IgD-negative memory B cell (primary cell): Measurements from ENCODE around the gene ZNF469. TPM values are rescaled to one million over a fixed set of nuclear protein-coding genes. Genes with fewer than 3 reads are reported as not detected.

Experiments used
- H3K27ac Mint-ChIP-seq, 3 donors: one replicate each; pipeline ENCODE4 v1.8.0; 2020 to 2022; ENCODE audit warnings: mild to moderate bottlenecking in 3 of 3, mixed read lengths in 3 of 3, moderate library complexity in 1 of 3
- H3K27me3 Mint-ChIP-seq: one replicate; pipeline ENCODE4 v1.8.0; 2021; ENCODE audit warnings: mixed read lengths
- H3K36me3 Mint-ChIP-seq: one replicate; pipeline ENCODE4 v1.8.0; 2020; ENCODE audit warnings: mild to moderate bottlenecking, mixed read lengths
- H3K4me1 Mint-ChIP-seq, 3 donors: one replicate each; pipeline ENCODE4 v1.8.0; 2020 to 2022; ENCODE audit warnings: mixed read lengths in 3 of 3, mild to moderate bottlenecking in 1 of 3
- H3K4me3 Mint-ChIP-seq, 4 donors: one replicate each; pipeline ENCODE4 v1.8.0; 2020 to 2022; ENCODE audit warnings: mild to moderate bottlenecking in 4 of 4, mixed read lengths in 4 of 4, moderate library complexity in 3 of 4
- H3K9me3 Mint-ChIP-seq, 3 donors: one replicate each; pipeline ENCODE4 v1.8.0; 2020 to 2021; ENCODE audit warnings: mixed read lengths in 3 of 3, mild to moderate bottlenecking in 1 of 3
- polyA plus RNA-seq: library from polyadenylated mRNA; unstranded; fragments of 300-500 nt; fragmentation: Illumina TruSeq; gene quantifications from one replicate; pipeline ENCODE4 v1.2.3, GENCODE V29; 2021

Gene ZNF469
- 0.26 TPM for polyA plus RNA-seq

GRCh38 chr16:88382491-88383400 is at the start of gene ZNF469:
Gene ZNF469, plus strand, starts transcription at chr16:88382959. Its CDS starts 44,512 bp downstream, at chr16:88427471.
- Mint-ChIP-seq H3K9me3 (no peaks in the 10 kb centered on the region), H3K4me3 (peak within 1 kb of the TSS in 2 of 4 donors; percentile 70 to 89), H3K27ac (no peak within 1 kb of the TSS), H3K36me3 (no peaks in the 10 kb centered on the region), H3K27me3 (peaks cover 34% of the 10 kb centered on the region), H3K4me1 (peaks cover 0 to 11% (median 3%) of the 10 kb centered on the region in 3 donors)

DNA sequence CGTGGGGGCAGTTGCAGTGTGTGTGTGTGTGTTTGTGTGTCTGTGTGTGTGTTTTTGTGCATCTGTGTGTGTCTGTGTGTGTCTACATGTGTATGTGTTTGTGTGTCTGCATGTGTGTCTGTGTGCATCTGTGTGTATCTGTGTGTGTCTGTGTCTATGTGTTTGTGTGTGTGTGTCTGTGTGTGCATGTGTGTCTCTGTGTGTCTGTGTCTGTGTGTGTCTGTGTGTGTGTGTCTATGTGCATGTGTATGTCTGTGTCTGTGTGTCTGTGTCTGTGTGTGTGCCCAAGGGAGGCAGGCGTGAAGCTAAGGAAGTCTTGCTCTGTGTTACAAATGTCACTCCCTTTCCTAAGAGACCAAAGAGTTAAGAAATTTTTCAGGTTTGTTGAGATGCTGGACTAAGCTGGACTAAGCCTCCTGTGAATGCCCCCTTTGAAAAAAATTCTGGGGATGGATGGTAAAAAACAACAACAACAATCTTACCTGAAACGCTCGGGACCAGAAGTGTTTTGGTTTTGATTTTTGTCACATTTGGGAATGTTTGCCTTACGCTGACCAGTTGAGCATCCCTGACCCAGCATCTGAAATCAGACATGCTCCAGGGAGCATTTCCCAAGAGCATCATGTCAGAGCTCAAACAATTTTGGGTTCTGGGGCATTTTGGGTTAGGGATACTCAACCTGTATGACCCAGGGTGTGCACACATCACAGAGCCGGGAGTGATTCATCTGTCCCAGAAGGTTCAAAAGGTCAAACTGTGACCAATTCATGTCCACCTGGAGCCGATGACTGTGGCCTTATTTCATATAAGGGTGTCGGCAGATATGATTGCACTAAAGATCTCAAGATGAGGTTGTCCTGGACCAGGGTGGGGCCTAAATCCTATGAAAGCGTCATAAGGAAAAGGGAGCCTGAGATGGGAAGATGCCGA is 48.6 kb upstream of the ZNF469 start:
- Mint-ChIP-seq H3K27ac (no peak overlapping the region), H3K9me3 (peaks cover 0 to 2% (median 0%) of the 10 kb centered on the region in 3 donors), H3K4me1 (no peaks in the 10 kb centered on the region), H3K4me3 (peak overlapping the region in 1 of 4 donors; percentile 36), H3K36me3 (no peaks in the 10 kb centered on the region), H3K27me3 (peaks cover 6% of the 10 kb centered on the region)

- peak overlapping the region in 1 of 3 donors; percentile 65 for H3K27ac Mint-ChIP-seq
- peaks cover 6% of the 10 kb centered on the region for H3K27me3 Mint-ChIP-seq
- H3K9me3 Mint-ChIP-seq: peaks cover 0 to 2% (median 0%) of the 10 kb centered on the region in 3 donors
- peak overlapping the region in 1 of 4 donors; percentile 36 for H3K4me3 Mint-ChIP-seq
- H3K4me1 Mint-ChIP-seq: no peaks in the 10 kb centered on the region
- H3K36me3 Mint-ChIP-seq: no peaks in the 10 kb centered on the region
Measured at GRCh38 chr16:88334778-88335720, 47.7 kb upstream of the ZNF469 start.

DNA sequence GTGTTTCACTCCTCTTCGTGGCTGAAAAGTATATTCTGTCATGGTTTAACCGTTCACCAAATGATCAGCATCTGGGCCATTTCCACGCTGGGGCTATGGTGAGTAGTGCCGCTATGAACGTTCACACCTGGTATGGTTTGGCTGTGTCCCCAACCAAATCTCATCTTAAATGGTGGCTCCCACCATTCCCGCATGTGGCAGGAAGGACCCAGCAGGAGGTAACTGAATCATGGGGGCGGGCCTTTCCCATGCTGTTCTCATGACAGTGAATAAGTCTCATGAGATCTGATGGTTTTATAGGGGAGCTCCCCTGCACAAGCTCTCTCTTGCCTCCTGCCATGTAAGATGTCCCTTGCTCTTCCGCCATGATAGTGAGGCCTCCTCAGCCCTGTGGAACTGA is 45.7 kb upstream of the ZNF469 start:
- peaks cover 0 to 2% (median 0%) of the 10 kb centered on the region in 3 donors for H3K9me3 Mint-ChIP-seq
- H3K4me1 Mint-ChIP-seq: no peaks in the 10 kb centered on the region
- H3K27me3 Mint-ChIP-seq: peaks cover 6% of the 10 kb centered on the region

GRCh38 chr16:88337538-88337937 is 45.2 kb upstream of the ZNF469 start:
- Mint-ChIP-seq H3K9me3 (peaks cover 0 to 2% (median 0%) of the 10 kb centered on the region in 3 donors), H3K36me3 (no peaks in the 10 kb centered on the region), H3K4me1 (no peaks in the 10 kb centered on the region), H3K27ac (no peak overlapping the region), H3K27me3 (peaks cover 6% of the 10 kb centered on the region), H3K4me3 (no peak overlapping the region)

More for the DNA sequence above, 45.7 kb upstream of the ZNF469 start:
- Mint-ChIP-seq H3K27ac (no peak overlapping the region), H3K36me3 (no peaks in the 10 kb centered on the region), H3K4me3 (no peak overlapping the region)

DNA sequence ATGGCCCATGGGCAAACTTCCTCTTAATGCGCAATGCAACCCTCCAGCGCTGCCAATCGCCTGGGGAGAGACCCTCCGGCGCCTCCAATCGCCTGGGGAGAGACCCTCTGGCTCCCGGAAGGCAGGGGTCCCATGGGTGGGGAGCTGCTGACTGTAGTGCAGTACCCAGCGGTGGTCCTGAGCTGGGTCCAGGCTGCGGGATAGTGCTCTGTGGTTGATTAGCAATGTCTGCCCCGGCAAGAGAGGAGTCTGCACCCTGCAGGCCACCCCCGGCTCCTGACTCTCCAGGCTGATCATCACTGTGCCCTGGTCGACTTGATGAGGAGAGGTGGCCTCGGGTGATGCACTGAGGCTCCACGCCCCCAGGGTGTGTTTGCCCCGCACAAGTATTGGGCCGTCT is 44.6 kb upstream of the ZNF469 start:
- peaks cover 0 to 2% (median 0%) of the 10 kb centered on the region in 3 donors for H3K9me3 Mint-ChIP-seq
- H3K27ac Mint-ChIP-seq: no peak overlapping the region
- H3K36me3 Mint-ChIP-seq: no peaks in the 10 kb centered on the region
- no peak overlapping the region for H3K4me3 Mint-ChIP-seq
- peaks cover 6% of the 10 kb centered on the region for H3K27me3 Mint-ChIP-seq
- H3K4me1 Mint-ChIP-seq: no peaks in the 10 kb centered on the region

DNA sequence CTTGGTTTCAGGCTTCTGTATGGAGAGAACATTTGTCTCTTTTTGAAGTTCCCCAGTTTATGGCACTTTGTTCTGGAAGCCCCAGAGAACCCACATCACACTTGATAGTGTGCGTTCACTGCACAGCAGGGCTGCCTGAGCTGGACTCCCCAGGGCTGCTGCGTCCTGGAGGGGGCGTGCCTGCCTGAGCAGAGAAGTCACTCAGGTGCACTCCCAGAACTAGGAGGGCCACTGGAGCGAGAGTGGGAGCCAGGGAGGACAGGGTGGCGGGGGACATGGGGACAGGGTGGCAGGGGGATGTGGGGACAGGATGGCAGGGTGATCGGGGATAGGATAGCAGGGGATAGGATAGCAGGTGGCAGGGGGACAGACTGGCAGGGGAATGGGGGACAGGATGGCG is 43.9 kb upstream of the ZNF469 start:
- Mint-ChIP-seq H3K4me1 (no peaks in the 10 kb centered on the region), H3K9me3 (peaks cover 0 to 2% (median 0%) of the 10 kb centered on the region in 3 donors), H3K27ac (no peak overlapping the region), H3K36me3 (no peaks in the 10 kb centered on the region), H3K27me3 (peaks cover 5% of the 10 kb centered on the region), H3K4me3 (no peak overlapping the region)

DNA sequence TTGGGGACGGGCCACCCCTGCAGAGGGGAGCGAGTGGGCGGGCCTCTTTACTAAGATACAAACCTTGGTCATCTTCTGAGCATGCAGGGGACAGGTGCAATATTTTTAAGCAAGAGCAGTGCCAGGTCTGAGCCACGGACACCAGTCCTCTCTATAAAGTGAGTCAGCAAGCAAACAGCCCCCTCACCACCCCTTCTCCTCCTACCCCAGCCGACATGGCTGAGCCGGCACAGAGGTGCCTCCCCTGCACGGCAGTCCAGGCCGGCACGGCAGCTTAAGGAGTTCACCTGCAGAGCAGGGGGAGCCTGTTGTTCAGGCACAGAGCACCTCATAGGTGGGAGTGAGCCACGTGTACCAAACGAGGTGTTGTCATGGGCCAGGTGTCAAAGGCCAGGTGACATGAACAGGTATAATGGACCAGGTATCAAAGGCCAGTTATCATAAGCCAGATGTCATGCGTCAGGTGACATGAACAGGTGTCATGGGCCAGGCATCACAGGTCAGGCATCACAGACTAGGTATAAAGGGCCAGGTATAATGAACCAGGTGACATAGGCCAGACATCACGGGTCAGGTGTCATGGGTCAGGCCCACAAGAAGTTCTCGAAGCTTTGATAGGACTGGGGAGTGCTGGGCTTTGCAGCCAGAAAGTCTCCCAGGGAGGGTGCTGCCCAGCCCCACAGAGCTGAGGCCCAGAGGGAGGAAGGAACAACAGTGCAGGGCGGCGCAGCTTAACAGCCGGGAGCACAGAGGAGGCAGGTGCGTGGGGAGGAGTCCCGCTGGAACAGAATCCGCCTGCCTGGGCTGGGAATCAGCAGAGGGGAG is 42.6 kb upstream of the ZNF469 start:
- Mint-ChIP-seq H3K27ac (no peak overlapping the region), H3K9me3 (peaks cover 0 to 2% (median 0%) of the 10 kb centered on the region in 3 donors), H3K4me1 (no peaks in the 10 kb centered on the region), H3K36me3 (no peaks in the 10 kb centered on the region), H3K4me3 (no peak overlapping the region), H3K27me3 (peaks cover 1% of the 10 kb centered on the region)

DNA sequence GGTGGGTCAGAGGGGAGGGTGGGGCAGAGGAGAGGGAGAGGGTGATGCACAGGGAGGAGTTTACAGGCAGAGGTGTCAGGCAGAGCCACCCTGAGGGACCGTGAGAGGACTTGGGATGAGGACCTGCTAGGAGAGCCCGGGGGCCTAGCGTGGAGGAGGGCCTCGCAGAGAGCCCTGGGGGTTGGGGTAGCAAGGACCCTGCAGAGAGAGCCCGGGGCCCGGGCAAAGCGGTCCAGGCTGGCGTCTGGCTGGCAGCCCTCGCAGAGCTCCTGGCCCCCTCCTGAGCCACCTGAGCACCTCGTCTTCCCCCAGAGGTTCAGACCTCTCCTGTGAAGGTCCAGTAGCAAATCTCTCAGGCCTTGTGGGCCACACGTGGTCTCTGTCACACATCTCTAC is 42.0 kb upstream of the ZNF469 start:
- H3K4me3 Mint-ChIP-seq: no peak overlapping the region
- no peak overlapping the region for H3K27ac Mint-ChIP-seq
- H3K36me3 Mint-ChIP-seq: no peaks in the 10 kb centered on the region
- peaks cover 0 to 2% (median 0%) of the 10 kb centered on the region in 3 donors for H3K9me3 Mint-ChIP-seq
- H3K27me3 Mint-ChIP-seq: peaks cover 1% of the 10 kb centered on the region
- no peaks in the 10 kb centered on the region for H3K4me1 Mint-ChIP-seq

GRCh38 chr16:88341551-88342290 is 41.0 kb upstream of the ZNF469 start:
- Mint-ChIP-seq H3K9me3 (peaks cover 0 to 2% (median 0%) of the 10 kb centered on the region in 3 donors), H3K4me3 (no peak overlapping the region), H3K4me1 (no peaks in the 10 kb centered on the region), H3K27me3 (peaks cover 1% of the 10 kb centered on the region), H3K27ac (no peak overlapping the region), H3K36me3 (no peaks in the 10 kb centered on the region)

- peaks cover 1% of the 10 kb centered on the region for H3K27me3 Mint-ChIP-seq
Measured at GRCh38 chr16:88342491-88342890, 40.3 kb upstream of the ZNF469 start.

DNA sequence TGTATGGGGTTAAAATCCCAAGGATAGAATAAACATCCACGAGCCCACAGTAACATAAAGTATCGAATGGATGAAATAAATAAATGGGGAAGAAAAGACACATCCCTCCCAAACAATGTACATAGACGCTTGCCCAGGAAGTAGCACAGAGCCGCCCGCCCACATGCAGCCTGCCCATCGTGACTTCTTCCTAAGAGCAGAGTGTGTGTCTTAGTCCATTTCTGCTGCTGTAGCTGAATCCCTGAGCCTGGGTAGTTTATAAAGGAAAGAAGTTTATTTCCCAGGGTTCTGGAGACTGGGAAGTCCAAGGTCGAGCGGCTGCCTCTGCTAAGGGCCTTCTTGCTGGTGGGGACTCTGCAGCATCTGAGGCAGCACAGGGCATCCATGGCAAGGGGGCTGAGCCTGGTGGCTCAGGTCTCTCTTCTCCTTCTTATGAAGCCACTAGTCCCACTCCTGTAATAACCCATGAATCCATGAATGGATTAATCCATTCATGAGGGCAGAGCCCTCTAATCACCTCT is 39.4 kb upstream of the ZNF469 start:
- no peak overlapping the region for H3K27ac Mint-ChIP-seq
- H3K36me3 Mint-ChIP-seq: no peaks in the 10 kb centered on the region
- H3K4me1 Mint-ChIP-seq: peaks cover 0 to 5% (median 2%) of the 10 kb centered on the region in 3 donors
- H3K27me3 Mint-ChIP-seq: peaks cover 1% of the 10 kb centered on the region
- H3K4me3 Mint-ChIP-seq: no peak overlapping the region
- H3K9me3 Mint-ChIP-seq: peaks cover 0 to 2% (median 0%) of the 10 kb centered on the region in 3 donors

More at GRCh38 chr16:88342491-88342890, 40.3 kb upstream of the ZNF469 start:
- no peaks in the 10 kb centered on the region for H3K36me3 Mint-ChIP-seq
- peaks cover 0 to 2% (median 0%) of the 10 kb centered on the region in 3 donors for H3K9me3 Mint-ChIP-seq
- no peak overlapping the region for H3K4me3 Mint-ChIP-seq
- H3K4me1 Mint-ChIP-seq: no peaks in the 10 kb centered on the region
- H3K27ac Mint-ChIP-seq: no peak overlapping the region
